GM19324 (cell line): Measurements from ENCODE around the gene UNG.

ENCODE experiments used
- ATAC-seq: cut with Tn5 transposase; IDR thresholded peaks from one replicate; pipeline ENCODE4 v1.9.1; 2021; ENCODE audit warnings: mild to moderate bottlenecking, moderate library complexity; ENCODE audit not compliant: unreplicated experiment, low FRiP score

UNG gene

GRCh38 chr12:109088818-109089217 lies 8.6 kb upstream of the UNG start:
- ATAC-seq = no peak

- no peak for ATAC-seq
Measured at GRCh38 chr12:109089683-109090082, 7.7 kb upstream of the UNG start.

- no peak for ATAC-seq
Measured at GRCh38 chr12:109092497-109093021, 4.8 kb upstream of the UNG start.

GRCh38 chr12:109093022-109093918 lies 4.1 kb upstream of the UNG start, which contains the start of gene ALKBH2:
ALKBH2 (minus strand) TSS chr12:109093472; CDS start chr12:109092786, 686 bp downstream.
- ATAC-seq = peak; percentile 65

- no peak for ATAC-seq
Measured at GRCh38 chr12:109097140-109097434, 310 bp upstream of the UNG start.

GRCh38 chr12:109098183-109098604 lies 797 bp downstream of the UNG start:
- peak; percentile 27 for ATAC-seq

GRCh38 chr12:109098651-109099050 lies 1.3 kb downstream of the UNG start:
- no peak for ATAC-seq

- no peak for ATAC-seq
Measured at GRCh38 chr12:109099431-109100020, 2.1 kb downstream of the UNG start.

- no peak for ATAC-seq
Measured at GRCh38 chr12:109100741-109101140, 3.3 kb downstream of the UNG start.

- no peak for ATAC-seq
Measured at GRCh38 chr12:109102491-109102890, 5.1 kb downstream of the UNG start.

- ATAC-seq = no peak
Measured at GRCh38 chr12:109105176-109105575, 7.8 kb downstream of the UNG start.

- no peak for ATAC-seq
Measured at GRCh38 chr12:109109746-109110350, 12.5 kb downstream of the UNG start.

- no peak for ATAC-seq
Measured at GRCh38 chr12:109110988-109111495, 13.6 kb downstream of the UNG start.

GRCh38 chr12:109112720-109113465 lies 15.5 kb downstream of the UNG start:
- no peak for ATAC-seq

- no peak for ATAC-seq
Measured at GRCh38 chr12:109113661-109114321, 16.4 kb downstream of the UNG start.

GRCh38 chr12:109114644-109115043 lies 17.2 kb downstream of the UNG start:
- ATAC-seq = no peak

GRCh38 chr12:109115404-109115757 lies 18.0 kb downstream of the UNG start:
- no peak for ATAC-seq

GRCh38 chr12:109115758-109116610 lies 18.6 kb downstream of the UNG start, which contains the start of gene ACACB:
ACACB (plus strand) TSS chr12:109116587; CDS start chr12:109139406, 22,819 bp downstream.
- no peak for ATAC-seq

GRCh38 chr12:109116611-109116949 lies 19.2 kb downstream of the UNG start:
- no peak for ATAC-seq
